ENCODE data around the gene SEC62.

The SEC62 gene

GRCh38 chr3:170044271-170044670, 77.7 kb downstream of the SEC62 start:
- no peak for DNase-seq (ENCODE audit: low spot score)
- no peak for TF ChIP-seq CTCF (IDR thresholded peaks at IDR 0.05; ENCODE audit: extremely low read depth, missing control alignments)

- peak; percentile 60 for DNase-seq (ENCODE audit: low spot score)
- TF ChIP-seq CTCF (IDR thresholded peaks at IDR 0.05; ENCODE audit: extremely low read depth, missing control alignments) = no peak
These were observed 78.2 kb downstream of the SEC62 start for GRCh38 chr3:170044795-170045244.

GRCh38 chr3:170046269-170047132, 79.9 kb downstream of the SEC62 start:
- no peak for DNase-seq (ENCODE audit: low spot score)
- TF ChIP-seq CTCF (IDR thresholded peaks at IDR 0.05; ENCODE audit: extremely low read depth, missing control alignments) = no peak

GRCh38 chr3:170047133-170047404, 80.5 kb downstream of the SEC62 start:
- no peak for TF ChIP-seq CTCF (IDR thresholded peaks at IDR 0.05; ENCODE audit: extremely low read depth, missing control alignments)
- DNase-seq (ENCODE audit: low spot score) = no peak

All from GM20000 (cell line).